ENCODE results near the gene EPHA5. TPM values are rescaled to one million over a fixed set of nuclear protein-coding genes. Genes with fewer than 3 reads are reported as not detected.

EPHA5 gene
- total and polyA plus RNA-seq, 7 donors: 0.01 to 0.06 (median 0.01) TPM; not detected in 4

DNA sequence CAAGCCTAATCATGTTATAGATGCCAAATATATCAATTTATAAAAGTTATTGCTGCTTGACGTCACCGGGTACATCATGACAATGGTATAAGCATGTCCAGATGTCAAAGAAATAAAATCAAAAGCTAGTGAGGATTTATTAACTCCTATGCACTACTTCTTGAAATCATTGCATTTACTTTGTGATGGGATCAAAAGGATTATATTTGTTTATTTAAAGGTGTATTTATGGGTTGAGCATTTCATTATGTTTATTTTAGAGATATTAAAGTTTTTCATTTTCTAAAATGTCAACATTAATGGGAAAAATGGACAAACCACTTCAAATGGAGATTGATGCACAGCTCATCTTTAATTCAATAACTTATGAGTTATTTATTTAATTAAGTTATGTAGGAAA, 277.8 kb downstream of the EPHA5 start:
- no peak for ATAC-seq
- Histone ChIP-seq H3K36me3 (ENCODE audit: insufficient read depth in 1 of 2, low read depth in 1 of 2) (no peaks in the 10 kb centered on the region), H3K27me3 (ENCODE audit: insufficient read depth in 3 of 3, low read length in 2 of 3) (no peaks in the 10 kb centered on the region), H3K9me3 (peaks cover 6% of the 10 kb centered on the region), H3K4me3 (no peak overlapping the region), H3K27ac (no peak overlapping the region), H3K4me1 (no peaks in the 10 kb centered on the region)
- WGBS, 3 donors: 61 to 79% (median 78%) methylated on average over 2 of the region's 2 CpGs
- TF ChIP-seq, protein P1, sequence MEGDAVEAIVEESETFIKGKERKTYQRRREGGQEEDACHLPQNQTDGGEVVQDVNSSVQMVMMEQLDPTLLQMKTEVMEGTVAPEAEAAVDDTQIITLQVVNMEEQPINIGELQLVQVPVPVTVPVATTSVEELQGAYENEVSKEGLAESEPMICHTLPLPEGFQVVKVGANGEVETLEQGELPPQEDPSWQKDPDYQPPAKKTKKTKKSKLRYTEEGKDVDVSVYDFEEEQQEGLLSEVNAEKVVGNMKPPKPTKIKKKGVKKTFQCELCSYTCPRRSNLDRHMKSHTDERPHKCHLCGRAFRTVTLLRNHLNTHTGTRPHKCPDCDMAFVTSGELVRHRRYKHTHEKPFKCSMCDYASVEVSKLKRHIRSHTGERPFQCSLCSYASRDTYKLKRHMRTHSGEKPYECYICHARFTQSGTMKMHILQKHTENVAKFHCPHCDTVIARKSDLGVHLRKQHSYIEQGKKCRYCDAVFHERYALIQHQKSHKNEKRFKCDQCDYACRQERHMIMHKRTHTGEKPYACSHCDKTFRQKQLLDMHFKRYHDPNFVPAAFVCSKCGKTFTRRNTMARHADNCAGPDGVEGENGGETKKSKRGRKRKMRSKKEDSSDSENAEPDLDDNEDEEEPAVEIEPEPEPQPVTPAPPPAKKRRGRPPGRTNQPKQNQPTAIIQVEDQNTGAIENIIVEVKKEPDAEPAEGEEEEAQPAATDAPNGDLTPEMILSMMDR (IDR thresholded peaks at IDR 0.05): no peak
- intact Hi-C loops (cut with DNase I): no loop called here
- DNase-seq: no peak

DNA sequence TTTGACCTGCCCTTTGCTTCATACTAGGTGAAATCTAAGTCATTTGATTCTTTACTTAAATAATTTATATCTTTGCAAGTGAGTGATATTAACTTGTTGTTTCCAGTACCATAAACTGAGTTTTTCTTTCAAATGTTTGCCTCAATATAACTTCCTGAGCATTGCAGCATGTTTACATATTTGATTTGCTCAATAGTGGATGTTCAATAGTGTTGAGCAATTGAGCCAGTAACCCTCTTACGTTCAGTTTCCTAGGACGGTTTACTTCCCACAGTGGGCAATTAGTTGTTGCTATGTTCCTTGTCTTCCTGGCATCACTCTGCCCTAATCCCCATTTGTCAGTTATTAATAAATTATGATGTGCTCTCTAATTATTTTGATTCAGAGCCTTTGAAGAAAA, 278.5 kb downstream of the EPHA5 start:
- Histone ChIP-seq H3K36me3 (ENCODE audit: insufficient read depth in 1 of 2, low read depth in 1 of 2) (no peaks in the 10 kb centered on the region), H3K4me1 (no peaks in the 10 kb centered on the region), H3K27ac (no peak overlapping the region), H3K27me3 (ENCODE audit: insufficient read depth in 3 of 3, low read length in 2 of 3) (no peaks in the 10 kb centered on the region), H3K9me3 (peaks cover 6% of the 10 kb centered on the region), H3K4me3 (no peak overlapping the region)
- ATAC-seq (no peak), DNase-seq (no peak)
- TF ChIP-seq, protein P1 (IDR thresholded peaks at IDR 0.05): no peak
- intact Hi-C loops (cut with DNase I): no loop called here
- 37 to 57% (median 44%) methylated on average over 2 of the region's 2 CpGs for WGBS, 3 donors

DNA sequence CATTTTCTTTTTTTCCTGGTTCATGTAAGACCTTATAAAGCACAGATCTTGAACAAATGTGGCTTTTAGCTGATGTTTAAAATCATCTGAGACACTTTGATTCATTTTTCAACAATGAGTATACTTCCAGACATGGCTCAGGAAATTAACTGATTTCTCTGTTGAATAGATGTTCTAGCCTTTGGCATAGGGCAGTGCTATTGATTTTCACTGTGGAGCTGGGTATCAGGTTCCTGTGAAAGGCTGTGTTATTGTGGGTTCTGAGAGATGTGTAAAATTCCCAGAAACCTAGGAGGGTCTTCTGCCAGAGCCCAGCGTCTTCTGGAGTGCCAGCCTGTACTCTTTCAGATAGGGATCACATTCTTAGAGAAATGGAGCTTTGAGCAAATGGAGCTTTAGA, 278.9 kb downstream of the EPHA5 start:
- no peak for ATAC-seq
- 13 to 35% (median 20%) methylated on average over 1 of the region's 1 CpG for WGBS, 3 donors
- H3K4me1 ChIP-seq: no peaks in the 10 kb centered on the region
- H3K27me3 ChIP-seq (ENCODE audit: insufficient read depth in 3 of 3, low read length in 2 of 3): no peaks in the 10 kb centered on the region
- H3K4me3 ChIP-seq: no peak overlapping the region
- peaks cover 6% of the 10 kb centered on the region for H3K9me3 ChIP-seq
- DNase-seq: no peak
- no peaks in the 10 kb centered on the region for H3K36me3 ChIP-seq (ENCODE audit: insufficient read depth in 1 of 2, low read depth in 1 of 2)
- TF ChIP-seq, protein P1 (IDR thresholded peaks at IDR 0.05): no peak
- no peak overlapping the region for H3K27ac ChIP-seq
- intact Hi-C loops (cut with DNase I): no loop called here

DNA sequence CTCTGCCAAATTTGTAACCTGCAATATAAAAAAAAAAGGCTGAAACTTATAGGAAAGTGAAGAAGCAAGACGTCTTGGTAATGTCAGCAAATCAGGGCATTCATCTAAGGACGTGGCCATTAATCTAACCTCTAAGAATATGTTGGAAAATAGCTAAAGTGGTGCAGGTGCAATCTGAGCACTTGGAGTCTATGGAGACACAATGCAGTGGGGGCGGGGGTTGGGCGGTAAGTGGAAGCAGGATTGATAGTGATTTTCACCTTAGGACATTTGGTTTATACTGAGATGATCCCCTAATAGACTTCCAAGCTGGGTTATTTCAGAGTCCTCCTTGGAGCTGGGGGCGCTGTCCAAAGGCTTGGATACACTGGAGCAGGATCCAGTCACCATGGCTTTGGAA, 283.4 kb downstream of the EPHA5 start:
- intact Hi-C loops (cut with DNase I): no loop called here
- H3K9me3 ChIP-seq: no peaks in the 10 kb centered on the region
- TF ChIP-seq, protein P1 (IDR thresholded peaks at IDR 0.05): no peak
- ATAC-seq (no peak), DNase-seq (no peak)
- no peak overlapping the region for H3K4me3 ChIP-seq
- WGBS, 3 donors: 85 to 89% (median 86%) methylated on average over 5 of the region's 5 CpGs
- no peaks in the 10 kb centered on the region for H3K36me3 ChIP-seq (ENCODE audit: insufficient read depth in 1 of 2, low read depth in 1 of 2)
- no peaks in the 10 kb centered on the region for H3K27me3 ChIP-seq (ENCODE audit: insufficient read depth in 3 of 3, low read length in 2 of 3)
- no peaks in the 10 kb centered on the region for H3K4me1 ChIP-seq
- no peak overlapping the region for H3K27ac ChIP-seq

DNA sequence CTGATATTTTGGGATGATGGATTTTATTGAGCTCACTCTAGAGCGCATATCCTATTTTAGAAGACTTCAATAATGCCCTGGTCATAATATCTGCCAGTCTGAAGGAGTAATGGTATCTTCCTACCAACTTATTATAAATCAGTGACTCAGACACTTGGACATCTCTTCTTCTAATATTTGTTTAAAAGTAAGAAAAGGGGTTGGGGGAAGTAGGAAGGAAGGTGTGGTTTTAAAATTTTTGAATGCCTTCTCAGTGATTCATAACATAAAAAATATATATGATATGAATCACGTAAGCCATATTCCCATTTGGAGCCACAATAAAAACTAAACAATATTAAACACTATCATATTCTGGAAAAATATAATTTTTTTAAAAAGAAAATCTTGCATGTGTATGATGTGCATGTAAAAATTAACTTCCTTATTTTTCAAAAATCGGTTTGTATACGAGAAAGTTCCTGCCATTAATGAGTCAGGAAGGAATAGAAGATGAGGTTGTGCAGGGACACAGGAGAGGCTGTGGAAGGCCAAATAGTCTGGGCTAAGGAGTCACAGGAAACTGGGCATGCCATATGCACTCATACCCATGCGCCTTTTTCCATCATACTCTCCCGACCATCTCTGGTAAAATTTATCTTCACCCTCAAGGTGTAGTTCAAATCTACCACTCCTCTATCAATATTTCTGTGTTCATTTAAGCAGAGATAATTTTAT, 286.5 kb downstream of the EPHA5 start:
- Histone ChIP-seq H3K4me1 (no peaks in the 10 kb centered on the region), H3K9me3 (no peaks in the 10 kb centered on the region), H3K36me3 (ENCODE audit: insufficient read depth in 1 of 2, low read depth in 1 of 2) (no peaks in the 10 kb centered on the region), H3K27ac (no peak overlapping the region), H3K4me3 (no peak overlapping the region), H3K27me3 (ENCODE audit: insufficient read depth in 3 of 3, low read length in 2 of 3) (no peaks in the 10 kb centered on the region)
- intact Hi-C loops (cut with DNase I): no loop called here
- TF ChIP-seq, protein P1 (IDR thresholded peaks at IDR 0.05): no peak
- no peak for ATAC-seq
- 88 to 93% (median 91%) methylated on average over 6 of the region's 6 CpGs for WGBS, 3 donors
- DNase-seq: no peak

Measured in psoas muscle (tissue), 8 donors.